ENCODE results near the gene PTPRS. TPM values are rescaled to one million over a fixed set of nuclear protein-coding genes. Genes with fewer than 3 reads are reported as not detected.

Gene PTPRS
- polyA plus RNA-seq, 3 donors: 69.4 to 88.6 (median 71.4) TPM

GRCh38 chr19:5356428-5356827, 15.8 kb upstream of the PTPRS start:
- DNase-seq: no peak

DNA sequence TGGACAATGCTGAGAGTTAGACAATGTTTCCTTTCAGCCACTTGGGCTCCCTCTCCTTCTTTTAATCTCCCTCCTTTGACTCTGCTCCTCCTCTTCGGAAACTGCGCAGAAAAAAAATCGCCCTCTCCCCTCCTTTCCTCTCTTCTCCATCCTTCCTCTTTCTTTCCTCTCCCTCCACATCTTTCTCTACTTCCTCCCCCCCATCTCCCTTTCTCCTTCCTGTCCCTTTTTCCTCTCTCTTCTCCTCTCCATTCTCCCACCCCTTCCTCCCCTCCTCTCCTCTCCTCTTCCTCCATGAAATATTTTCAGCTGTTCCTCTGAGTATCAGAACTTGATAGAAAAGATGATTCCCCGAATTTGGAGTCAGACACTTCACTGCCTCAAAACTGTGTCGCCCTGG, 15.1 kb upstream of the PTPRS start:
- DNase-seq: no peak

DNA sequence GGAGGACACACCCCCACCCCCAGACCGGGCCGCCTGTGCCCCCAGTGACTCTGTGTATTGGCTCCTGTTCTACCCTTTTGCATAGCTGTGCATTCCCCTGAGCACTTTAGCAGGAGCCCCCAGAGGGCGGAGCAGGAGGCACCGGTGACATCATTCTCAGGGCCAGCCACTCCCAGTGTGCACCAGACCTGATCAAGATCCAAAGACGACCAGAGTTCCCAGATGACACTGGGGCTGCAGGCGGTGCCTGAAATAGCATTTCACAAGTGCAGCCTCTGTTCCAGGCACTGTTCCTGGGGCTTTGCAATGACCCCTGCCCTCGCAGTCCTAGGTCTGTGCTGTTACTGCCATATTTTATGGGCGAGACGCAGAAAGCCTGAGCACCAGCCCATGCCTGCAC, 14.5 kb upstream of the PTPRS start:
- no peak for DNase-seq

- no peak for DNase-seq
Measured at GRCh38 chr19:5354403-5354802, 13.8 kb upstream of the PTPRS start.

- DNase-seq: no peak
Measured at GRCh38 chr19:5352229-5352763, 11.7 kb upstream of the PTPRS start.

DNA sequence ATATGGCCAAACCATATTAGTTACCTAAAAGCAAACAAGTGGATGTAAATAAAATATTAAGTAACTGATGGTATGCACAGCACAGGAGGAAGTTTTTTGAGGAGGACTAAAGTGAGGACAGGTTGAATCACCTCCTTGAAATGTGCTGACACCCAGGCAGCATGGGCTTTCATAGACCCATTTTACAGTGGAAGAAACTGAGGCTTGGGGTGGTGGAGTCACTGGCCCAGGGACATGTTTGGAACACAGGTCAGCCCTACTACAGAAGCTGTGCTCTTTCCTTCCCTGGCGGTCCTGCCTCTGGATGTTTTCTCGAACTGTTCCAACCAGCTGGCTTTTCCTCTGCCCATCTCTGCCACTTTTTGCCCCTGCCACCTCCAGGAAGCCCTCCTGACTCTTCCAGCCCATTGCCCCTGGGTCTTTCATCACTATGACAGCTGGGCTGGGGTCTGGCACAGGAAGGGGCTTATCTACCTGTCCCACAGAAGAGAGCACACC, 11.2 kb upstream of the PTPRS start:
- DNase-seq: no peak

DNA sequence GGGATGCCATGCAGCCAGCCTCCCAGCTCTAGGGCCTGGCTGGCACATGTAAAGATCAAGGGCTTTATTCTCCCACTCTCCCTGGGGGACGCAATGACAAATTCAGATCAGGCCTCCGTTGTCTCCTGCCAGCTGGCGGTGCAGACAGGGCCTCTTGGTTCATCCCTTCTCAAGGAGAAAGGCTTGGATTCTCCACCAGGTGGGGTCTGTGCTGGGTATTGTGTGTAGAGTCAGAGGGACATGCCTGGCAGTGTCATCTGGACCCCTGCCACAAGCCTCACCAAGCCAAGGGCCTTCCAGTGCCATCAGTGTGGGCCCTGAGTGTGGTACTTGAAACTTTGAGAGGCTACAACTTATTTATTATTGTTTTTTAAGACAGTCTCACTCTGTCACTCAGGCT, 8.4 kb upstream of the PTPRS start:
- DNase-seq: no peak

GRCh38 chr19:5345895-5346386, 5.3 kb upstream of the PTPRS start:
- no peak for DNase-seq

DNA sequence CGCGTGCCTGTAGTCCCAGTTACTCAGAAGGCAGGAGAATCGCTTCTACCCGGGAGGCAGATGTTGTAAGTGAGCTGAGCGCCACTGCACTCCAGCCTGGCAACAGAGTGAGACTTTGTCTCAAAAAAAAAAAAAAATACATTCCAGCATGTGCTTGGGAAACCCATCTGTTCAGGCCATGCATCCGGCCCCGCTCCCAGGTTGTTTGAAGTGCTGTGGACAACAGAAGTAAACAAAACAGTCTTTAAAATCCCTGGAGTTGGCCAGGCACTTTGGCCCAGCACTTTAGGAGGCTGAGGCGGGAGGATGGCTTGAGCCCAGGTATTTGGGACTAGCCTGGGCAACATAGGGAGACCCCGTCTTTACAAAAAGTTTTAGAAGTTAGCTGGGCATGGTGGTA, 3.2 kb upstream of the PTPRS start:
- no peak for DNase-seq

DNA sequence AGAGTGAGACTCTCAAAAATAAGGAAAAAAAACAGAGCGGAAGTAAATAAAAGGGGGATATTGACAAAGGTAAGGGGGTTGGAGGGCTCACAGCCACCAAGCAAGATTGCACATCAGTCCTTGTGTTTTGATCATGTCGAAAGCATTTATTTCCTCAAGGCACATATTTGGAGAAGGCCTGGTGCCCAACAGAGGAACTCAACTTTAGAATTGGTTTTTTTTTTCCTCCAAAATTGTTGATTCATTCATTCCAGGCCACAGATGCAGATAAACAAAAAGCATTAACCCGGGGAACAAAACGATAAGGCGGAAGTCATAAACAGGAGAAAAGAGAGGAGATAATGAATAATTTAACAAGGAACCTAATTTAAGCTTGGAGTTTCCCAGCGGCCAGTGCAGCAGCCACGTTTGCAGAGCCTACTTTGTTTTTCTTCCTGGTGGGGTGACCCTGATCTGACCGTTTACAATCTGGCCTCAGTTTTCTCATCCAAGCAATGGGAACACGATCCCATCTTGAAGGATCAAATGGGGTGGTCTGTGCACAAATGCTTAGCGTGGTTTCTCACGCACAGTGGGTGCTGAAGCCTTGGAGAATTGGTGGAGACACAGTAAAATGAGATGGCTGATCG, 2.1 kb upstream of the PTPRS start:
- DNase-seq: no peak

DNA sequence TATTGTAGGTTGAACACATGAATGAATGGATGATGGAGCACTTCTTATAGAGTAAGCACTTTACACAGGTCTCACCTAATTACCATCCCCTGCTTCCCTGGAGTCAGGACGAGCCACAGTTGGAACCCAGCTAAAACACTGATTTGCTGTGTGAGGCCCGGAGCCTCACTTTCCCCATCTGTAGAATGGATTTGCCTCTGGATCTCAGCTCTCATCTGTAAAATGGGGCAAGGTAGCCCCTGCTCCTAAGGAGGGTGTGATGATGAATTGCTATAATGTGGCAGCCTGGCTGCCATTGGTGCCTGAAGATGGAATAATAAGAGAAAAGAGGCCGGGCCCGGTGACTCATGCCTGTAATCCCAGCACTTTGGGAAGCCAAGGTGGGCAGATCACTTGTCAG, 1.4 kb upstream of the PTPRS start:
- no peak for DNase-seq

- no peak for DNase-seq
Measured at GRCh38 chr19:5341448-5341820, 822 bp upstream of the PTPRS start.

DNA sequence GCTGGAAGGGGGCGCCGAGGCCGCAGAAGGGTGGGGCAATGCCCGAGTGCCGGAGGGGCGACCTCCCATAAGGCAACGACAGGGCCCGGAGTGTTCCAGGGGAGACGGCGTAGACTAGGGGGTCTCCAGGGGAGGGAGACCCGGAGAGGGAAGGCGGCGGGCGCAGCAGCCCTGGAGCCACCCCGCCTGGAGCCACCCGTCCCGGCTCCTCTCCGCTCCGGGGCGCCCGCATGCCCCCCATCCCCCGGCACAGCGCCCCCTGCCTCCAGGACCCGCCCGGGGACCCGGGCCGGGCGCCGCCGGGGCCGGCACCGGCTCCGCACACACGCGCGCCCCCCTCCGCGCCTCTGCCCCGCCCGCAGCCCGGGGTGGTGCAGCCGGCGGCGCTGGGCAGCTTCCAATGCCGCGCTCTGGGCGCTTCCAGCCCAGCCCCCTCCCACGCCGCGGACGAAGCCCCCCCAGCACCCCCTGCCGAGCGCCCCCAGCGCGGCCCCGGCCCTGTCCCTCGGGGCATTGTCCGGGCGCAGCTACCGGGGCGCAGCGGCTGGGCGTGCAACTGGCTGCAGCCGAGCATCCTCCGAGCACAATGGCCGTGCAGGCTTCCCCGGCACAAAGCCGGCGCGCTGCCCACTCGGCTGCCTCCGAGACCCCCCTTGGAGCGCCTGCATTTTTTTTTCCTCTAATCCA, 519 bp downstream of the PTPRS start:
- DNase-seq: no peak

DNA sequence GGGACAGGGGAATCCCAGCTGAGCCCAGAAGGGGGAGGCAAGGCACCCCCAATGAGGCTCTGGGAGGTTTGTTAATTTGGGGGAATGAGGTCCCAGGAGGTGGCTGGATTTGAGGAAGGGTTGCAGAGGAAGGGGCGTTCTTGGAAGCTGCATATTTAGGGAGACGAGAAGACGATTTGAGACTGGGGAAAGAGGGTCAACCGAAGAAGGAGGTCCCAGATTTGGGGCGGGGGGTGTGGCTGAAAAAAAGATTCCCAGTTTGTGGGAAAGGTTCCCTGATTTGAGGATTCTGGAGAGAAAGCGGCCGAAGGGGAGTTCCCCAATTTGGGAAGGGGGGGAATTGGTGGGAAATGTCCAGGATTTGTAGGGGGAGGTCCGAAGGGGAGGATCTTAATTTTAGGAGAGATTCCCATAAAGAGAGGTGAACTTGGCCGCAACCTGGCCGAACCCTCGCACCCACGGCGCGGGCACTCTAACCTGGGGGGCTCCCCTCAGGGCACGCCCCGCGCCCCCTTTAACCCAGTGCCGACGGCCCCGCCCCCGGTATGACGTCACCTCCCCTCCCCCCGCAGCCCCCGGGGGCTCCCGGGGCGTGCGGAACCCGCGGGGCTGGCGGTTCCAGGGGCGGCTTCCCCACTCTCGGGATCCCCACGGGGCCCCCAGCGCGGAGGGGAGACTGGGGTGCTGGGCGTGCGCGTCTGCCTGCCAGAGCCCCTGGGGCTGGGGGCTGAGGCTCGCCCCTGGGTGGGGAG, 1.2 kb downstream of the PTPRS start:
- no peak for DNase-seq

DNA sequence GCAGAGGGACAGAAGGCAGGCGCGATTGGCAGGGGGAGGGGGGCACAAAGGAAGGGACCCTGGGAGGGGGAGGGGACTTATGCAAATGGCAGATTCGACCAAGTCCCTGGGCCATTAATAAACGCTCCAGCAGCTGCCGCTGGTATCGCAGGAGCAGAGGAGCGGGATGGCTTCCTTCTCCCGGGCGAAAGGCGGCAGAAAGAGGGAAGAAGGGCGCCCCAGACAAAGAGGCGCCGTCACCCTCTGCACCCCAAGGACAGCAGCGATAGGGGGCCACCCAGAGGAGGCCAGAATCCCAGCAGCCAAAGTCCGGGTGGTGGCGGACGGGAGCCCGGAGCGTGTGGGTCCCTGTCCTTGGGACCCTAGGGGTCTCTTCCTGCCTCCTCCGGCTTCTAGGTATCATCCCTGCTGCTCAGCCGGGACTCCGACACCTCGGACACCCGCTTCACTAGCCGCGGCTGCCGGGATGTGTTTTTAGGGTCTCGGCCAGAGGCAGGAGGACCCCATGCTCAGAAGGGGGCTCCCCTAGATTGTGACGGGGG, 1.9 kb downstream of the PTPRS start:
- peak; percentile 42 for DNase-seq

DNA sequence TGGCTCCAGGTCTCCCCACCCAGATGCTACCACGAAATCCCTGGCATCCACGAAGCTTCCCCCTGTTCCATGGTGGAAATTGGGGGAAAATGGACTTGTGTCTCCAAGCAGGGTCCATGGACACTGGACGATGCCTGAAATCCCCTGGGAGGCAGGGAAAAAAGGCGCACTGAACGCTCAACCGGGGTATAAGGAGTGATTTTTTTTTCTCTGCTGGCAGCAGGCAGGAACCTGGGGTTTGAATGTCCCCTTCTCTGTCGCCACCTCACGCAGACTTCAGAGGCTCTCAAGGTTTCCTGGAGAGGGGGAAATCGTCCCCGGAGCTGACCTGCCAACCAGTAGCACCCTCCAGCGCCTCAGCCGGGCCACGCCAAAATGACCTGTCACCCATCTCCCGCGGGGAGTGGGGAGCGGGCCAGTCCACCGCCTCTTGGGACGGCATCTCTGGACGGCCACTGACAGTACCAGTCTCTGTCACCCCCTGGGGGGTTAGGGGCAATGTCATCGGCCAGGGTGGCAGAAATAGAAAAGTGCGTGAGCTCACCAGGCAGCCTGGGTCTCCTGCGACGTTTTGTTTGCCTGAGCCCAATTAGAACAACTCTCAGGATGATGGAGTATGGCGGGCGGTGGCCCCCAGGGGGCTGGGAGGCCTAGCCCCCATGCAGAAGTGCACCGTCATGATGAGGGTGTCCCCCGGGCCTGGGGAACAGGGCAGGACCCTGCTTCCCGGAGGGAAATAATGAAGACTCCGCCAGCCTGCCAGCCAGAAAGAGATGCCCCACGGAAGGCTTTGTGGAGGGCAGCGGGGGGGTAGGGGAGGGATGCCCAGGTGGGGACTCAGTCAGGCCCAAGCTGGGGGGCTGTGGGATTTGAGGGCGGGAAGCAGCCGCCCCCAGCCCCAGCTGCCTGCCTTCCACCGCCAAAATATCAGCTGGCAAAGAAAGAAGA, 2.6 kb downstream of the PTPRS start:
- no peak for DNase-seq

- DNase-seq: no peak
Measured at GRCh38 chr19:5337126-5337525, 3.5 kb downstream of the PTPRS start.

- DNase-seq: no peak
Measured at GRCh38 chr19:5336195-5336965, 4.2 kb downstream of the PTPRS start.

GRCh38 chr19:5335593-5335992, 5.0 kb downstream of the PTPRS start:
- DNase-seq: no peak

DNA sequence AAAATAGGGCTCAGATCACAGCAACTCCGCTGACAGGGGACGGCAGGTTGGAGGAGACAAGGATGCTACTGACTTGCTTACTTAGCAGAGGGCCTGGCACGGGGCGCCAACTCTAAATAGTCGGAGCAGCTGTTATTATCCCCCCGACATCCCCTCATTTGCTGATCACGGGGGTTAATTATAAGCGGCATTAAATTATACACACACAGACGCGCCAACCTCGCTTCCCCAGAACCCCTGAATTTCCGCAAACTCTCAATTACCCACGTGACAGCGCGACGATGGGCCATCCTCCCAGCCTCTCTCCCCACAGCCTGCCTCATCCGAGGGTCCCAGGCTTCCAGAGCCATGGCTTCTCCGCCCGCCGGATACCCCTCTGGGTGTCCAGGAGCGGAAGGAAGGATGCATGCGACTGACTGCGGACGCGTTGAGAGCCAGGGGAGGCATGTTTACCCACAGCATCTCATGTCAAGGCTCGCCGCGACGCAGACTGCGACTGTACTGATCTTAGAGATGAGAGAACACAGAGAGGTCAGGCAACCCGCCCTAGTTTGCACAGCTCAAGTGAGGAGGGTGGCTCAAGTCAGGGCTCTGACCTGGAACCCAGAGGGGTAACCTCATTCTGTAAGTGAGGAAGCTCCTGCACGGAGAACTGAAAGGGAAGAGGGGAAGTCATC, 5.7 kb downstream of the PTPRS start:
- DNase-seq: no peak

Data from renal pelvis (tissue), 4 donors.